ENCODE results near the gene WDR7.

WDR7 gene

DNA sequence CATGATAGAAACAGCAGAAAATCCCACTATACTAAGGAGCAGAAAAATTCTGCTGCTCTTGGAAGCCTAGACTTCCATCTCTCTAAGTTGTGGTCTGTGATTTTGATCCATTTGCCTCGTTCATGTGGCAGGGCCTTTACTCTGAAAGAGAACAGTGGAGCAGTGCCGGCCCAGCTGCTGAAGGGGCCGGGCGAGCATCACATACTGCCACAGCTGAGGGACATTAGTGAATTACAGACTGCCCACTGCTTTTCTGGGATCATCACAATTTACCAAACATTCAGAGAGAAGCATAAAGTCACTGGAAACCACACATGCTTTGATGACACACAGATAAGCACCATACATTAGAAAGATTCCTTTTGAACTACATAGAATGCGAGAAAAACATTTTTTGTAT, 278.7 kb downstream of the WDR7 start:
- in situ Hi-C loops (cut with MboI; ENCODE audit: low sequenced_read_pairs): no loop called here

DNA sequence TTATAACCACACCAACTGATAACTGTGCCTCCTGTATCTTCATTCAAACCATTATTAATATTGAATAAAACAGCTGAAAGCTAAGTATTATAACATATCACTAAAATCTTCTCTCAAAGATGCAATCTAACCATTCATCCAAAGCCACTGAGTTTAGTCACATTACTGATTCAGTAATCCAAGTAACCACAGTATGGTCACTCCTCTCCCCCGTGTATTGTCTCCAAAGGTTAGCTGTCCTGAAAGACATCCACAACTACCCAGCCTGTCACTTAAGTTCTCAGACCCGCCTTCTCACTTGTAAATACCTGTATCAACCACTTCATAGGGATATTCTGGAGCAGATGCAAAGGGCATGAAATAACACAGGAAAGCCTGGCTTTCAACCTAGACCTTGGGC, 282.3 kb downstream of the WDR7 start:
- in situ Hi-C loops (cut with MboI; ENCODE audit: low sequenced_read_pairs): no loop called here

GRCh38 chr18:56934131-56934530, 283.0 kb downstream of the WDR7 start:
- in situ Hi-C loops (cut with MboI; ENCODE audit: low sequenced_read_pairs): no loop called here

DNA sequence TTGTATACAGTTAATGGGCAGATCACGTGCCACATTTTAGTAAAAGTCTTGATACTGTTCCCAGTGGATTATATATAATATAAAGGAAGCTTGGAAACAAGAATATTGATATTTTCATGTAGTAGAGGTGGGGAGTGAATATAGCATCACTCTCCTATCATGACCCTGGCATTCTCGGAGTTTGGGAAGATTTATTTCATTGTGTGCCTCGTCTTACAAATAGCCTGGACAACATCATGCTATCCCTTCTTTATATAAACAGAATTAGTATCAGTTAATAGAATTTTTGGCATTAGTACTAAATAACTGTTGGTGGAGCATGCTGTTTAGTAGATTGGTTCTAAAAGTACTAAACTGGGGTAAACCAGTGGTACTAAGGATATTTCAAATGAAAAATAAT, 283.7 kb downstream of the WDR7 start:
- in situ Hi-C loops (cut with MboI; ENCODE audit: low sequenced_read_pairs): no loop called here

DNA sequence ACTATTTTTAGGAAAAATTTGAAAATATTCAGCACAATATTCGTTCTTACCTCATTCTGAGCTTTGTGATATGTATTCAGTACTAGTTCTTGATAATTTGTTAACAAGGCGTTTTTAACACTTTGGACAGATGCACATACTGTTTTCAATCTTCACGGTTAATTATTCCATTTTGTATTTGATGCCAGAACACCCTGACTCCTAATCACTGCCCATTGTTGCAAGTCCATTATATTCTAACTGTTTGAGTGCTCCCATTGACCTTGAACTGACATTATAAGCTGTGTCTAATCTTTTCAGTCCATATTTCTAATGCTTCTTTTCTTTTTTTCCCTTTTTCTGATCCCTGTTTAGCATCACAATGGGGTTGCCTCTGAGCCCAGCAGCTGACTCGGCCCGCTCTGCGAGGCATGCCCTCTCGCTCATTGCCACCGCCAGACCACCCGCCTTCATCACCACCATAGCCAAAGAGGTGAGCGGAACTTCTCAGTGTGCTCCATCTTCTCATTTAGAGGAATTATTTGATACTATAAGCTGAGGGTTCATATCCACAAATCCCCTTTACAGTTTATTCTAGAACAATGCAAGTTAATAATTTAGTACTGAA, 284.4 kb downstream of the WDR7 start:
- in situ Hi-C loops (cut with MboI; ENCODE audit: low sequenced_read_pairs): no loop called here

DNA sequence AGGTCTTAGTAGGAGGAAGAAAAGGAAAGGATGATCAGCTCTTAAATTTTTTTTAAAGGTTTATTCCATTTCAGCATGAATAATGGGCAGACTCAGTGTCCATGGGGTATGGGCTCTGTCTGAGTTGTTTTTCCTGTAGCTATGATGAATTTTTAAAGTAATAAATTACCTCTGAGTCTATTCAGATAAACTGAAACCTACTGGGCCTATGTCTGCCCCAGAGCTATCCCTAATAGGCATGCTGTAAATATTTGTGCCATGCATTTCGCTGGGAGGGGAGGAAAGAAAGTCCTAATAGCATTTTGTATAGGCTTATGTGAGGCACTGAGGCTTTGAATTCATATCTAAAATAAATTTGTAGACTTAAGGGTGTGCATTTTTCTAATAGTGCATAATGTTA, 285.3 kb downstream of the WDR7 start:
- in situ Hi-C loops (cut with MboI; ENCODE audit: low sequenced_read_pairs): no loop called here

DNA sequence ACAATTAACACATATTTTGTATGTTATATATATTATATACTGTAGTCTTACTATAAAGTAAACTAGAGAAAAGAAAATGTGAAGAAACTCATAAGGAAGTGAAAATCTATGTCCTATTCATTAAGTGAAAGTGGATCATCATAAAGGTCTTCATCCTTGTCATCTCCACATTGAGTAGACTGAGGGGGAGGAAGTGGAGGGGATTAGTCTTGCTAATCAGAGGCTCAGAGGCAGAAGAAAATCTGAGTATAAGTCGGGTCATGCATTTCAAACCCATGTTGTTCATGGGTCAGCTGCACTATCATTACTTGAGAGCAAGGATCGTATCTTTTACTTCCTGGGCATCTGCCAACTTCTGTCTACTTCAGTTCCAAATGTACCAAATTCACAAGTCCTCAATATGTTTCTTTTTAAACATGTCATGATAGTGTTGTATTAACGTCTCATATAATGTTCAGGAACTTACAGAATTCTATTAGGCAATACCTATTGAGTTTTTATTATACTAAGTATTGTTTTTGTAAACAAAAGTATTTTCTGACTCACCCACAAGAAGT, 286.8 kb downstream of the WDR7 start:
- in situ Hi-C loops (cut with MboI; ENCODE audit: low sequenced_read_pairs): no loop called here

DNA sequence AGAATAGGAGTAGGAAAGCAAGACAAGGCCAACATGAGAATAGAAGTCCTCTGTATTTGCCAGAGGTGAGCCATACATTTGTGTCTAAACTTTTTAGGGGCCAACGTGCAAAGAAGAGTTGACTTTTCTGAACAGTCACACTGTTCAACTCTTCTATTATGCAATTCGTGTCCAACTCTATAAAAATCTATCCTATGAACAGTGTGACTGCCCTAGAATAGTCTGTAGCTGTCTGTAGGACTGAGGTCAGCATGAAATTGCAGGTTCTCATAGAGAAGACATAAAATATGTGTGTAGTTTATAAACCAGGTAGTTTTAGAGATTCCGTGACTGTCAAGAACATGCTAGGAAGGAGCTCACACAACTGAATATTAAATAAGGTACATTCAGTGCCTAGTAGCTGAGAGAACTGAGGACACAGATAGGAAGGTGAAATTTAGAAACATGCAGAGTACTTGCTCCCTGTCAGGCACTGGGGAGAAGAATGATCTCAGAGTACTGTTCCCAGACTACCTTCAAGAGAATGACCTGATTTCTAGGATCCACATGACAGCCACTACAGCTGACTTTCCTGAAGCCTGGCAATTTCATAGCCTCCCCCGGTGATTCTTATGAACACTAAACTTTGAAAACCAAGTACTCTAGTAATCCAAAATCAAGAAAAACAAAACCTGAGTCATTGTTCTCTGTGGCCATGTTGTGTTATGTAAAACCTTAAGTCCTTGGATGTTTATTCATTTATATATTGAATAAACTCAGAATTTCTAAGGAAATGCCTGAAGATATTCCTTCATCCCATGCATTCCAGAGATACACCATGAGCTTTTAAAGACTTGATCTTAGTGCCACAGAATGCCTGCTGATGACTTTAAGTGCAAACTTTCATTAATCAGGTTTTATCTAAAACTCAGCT, 294.3 kb downstream of the WDR7 start:
- in situ Hi-C loops (cut with MboI; ENCODE audit: low sequenced_read_pairs): no loop called here

DNA sequence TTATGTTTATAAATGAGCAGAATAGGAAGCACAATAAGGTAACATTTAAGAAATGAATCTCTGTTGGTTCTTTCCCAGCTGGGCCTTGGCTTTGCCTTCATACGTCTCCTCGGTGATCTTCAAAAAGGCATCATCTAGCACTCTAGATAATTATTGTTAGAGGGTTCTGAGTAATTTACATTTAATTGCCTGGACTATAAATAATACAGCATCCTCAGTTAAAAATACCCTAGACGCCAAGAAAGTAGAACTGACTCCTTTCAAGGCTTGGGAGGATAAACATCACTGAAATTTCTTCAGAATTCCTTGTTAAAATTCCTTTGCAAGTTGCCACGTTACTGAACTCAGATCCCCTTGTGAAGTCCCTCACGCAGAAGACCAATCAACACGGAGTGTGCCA, 296.1 kb downstream of the WDR7 start:
- in situ Hi-C loops (cut with MboI; ENCODE audit: low sequenced_read_pairs): no loop called here

- in situ Hi-C loops (cut with MboI; ENCODE audit: low sequenced_read_pairs): no loop called here
These were observed 300.9 kb downstream of the WDR7 start for GRCh38 chr18:56952026-56952425.

- in situ Hi-C loops (cut with MboI; ENCODE audit: low sequenced_read_pairs): no loop called here
These were observed 302.5 kb downstream of the WDR7 start for GRCh38 chr18:56953428-56954198.

GRCh38 chr18:56955490-56955889, 304.3 kb downstream of the WDR7 start:
- in situ Hi-C loops (cut with MboI; ENCODE audit: low sequenced_read_pairs): no loop called here

- in situ Hi-C loops (cut with MboI; ENCODE audit: low sequenced_read_pairs): no loop called here
These were observed 308.0 kb downstream of the WDR7 start for GRCh38 chr18:56959120-56959519.

- in situ Hi-C loops (cut with MboI; ENCODE audit: low sequenced_read_pairs): no loop called here
These were observed 311.2 kb downstream of the WDR7 start for GRCh38 chr18:56962322-56962721.

DNA sequence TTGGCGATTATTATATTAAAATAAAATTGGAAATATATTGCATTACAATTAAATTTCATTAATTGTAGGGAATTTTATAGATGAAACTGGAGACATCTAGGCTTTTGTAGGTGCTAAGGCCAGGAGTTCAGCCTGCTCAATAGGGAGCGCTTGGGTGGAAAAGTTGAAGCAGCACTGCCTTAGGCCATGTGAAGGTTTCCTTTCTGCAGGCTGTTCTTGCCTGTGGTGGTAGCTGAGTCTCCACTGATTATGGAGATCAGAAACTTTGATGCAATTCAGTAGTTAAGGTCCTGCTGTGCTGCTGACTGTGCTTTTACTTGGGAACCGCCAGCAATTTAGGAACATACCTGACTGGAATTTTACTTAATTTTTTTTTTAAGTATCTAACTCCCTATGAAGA, 315.9 kb downstream of the WDR7 start:
- in situ Hi-C loops (cut with MboI; ENCODE audit: low sequenced_read_pairs): no loop called here

DNA sequence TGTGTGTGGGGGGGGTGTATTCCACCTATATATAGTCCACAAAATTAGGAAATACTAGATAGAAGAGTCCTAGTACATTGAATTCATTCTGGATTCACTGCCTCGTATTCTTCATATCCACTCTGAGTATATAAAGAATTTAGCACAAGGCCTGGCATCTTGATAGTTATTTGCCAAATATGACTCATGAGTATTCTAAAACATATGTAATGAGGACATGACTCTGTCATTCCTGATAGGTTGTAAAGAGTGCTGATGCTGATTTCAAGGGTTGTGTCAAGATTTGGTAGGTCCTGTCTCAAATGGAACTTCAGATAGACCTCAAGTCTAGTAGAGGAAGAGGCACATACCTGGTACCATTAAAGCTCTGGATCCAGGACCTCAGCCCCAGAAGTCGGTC, 322.3 kb downstream of the WDR7 start:
- in situ Hi-C loops (cut with MboI; ENCODE audit: low sequenced_read_pairs): no loop called here

DNA sequence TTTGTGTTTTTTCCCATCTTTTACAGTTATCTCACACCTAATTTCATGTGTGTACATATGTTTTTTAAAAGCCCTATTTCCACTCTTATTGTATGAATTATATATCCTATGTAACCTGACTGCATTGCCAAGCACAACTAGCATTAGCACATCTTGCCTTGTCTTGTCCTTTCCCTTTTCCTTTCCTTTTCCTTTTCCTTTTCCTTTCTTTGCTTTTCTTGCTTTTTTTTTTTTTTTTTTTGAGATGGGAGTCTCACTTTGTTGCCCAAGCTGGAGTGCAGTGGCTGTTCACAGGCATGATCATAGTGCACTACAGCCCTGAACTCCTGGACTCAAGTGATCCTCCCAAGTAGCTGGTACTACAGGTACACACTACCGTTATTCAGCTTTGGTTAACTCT, 323.0 kb downstream of the WDR7 start:
- in situ Hi-C loops (cut with MboI; ENCODE audit: low sequenced_read_pairs): no loop called here

DNA sequence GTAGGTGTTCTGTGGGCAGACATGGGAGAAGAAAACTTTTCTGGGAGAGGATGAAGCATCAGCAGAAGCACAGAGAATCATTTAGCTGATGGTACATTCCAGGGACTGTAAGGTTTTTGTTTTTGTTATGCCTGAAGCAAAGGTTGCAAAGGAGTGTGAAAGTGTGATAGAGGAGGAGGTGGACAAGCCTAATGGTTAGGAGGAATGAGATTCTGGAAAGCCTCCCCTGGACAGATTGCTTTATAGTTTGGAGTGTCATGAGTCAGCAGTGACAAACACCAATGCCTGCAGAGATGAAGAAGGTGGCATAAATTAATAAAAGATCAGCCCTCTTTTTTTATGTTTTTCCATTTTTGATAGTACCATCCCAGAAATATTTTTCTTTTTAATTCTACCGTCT, 324.1 kb downstream of the WDR7 start:
- in situ Hi-C loops (cut with MboI; ENCODE audit: low sequenced_read_pairs): no loop called here

- in situ Hi-C loops (cut with MboI; ENCODE audit: low sequenced_read_pairs): no loop called here
These were observed 326.1 kb downstream of the WDR7 start for GRCh38 chr18:56977309-56977708.

DNA sequence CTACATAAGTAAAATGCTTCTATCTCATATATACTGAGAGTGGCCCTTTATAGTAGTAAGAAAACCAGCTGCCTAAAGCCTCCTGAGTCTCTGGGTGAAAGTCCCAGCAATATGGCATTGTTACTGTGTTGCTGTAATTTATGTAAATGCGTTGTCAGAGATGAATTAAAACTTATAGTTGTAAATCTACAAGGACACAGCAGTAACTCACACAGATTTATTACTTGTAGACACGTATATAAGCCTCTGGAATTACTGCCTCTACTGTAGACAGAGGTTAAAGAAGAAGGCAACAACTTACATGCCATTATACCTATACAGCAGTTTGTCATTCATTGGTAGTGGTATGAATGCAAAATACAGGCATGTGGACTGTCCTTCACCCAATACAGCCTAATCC, 326.6 kb downstream of the WDR7 start:
- in situ Hi-C loops (cut with MboI; ENCODE audit: low sequenced_read_pairs): no loop called here

- in situ Hi-C loops (cut with MboI; ENCODE audit: low sequenced_read_pairs): no loop called here
These were observed 329.0 kb downstream of the WDR7 start for GRCh38 chr18:56980151-56980550.
